Right lobe of liver (tissue), 6 donors: ENCODE results near the gene CERCAM. TPM values are rescaled to one million over a fixed set of nuclear protein-coding genes. Genes with fewer than 3 reads are reported as not detected.

Experiments used
- ATAC-seq, 4 donors: fragments of 200-7000 bp; cut with Tn5 transposase; one replicate each; pipeline ENCODE4 v1.9.1; 2020; ENCODE audit warnings: mild to moderate bottlenecking in 4 of 4, moderate library complexity in 4 of 4
- DNase-seq, 3 donors: peaks; one replicate each; pipeline ENCODE4 v3.0.0-alpha.2; 2020
- H3K27ac ChIP-seq, 3 donors: fragments of 200-600 bp; one replicate each; pipeline ENCODE4 v1.8.0; 2022
- H3K27me3 ChIP-seq, 2 donors: fragments of 200-600 bp; one replicate each; pipeline ENCODE4 v1.8.0; 2022
- H3K36me3 ChIP-seq, 4 donors: fragments of 200-600 bp; sonication (generic) in 1 of 4; one replicate each; pipeline versions ENCODE4 v1.5.1 to v1.8.0; 2017 to 2022; ENCODE audit warnings: control low read depth in 1 of 4
- H3K4me1 ChIP-seq, 4 donors: fragments of 200-600 bp; sonication (generic) in 1 of 4; one replicate each; pipeline versions ENCODE4 v1.5.1 to v1.8.0; 2017 to 2022; ENCODE audit warnings: control low read depth in 1 of 4
- H3K4me3 ChIP-seq, 3 donors: fragments of 200-600 bp; one replicate each; pipeline ENCODE4 v1.8.0; 2022
- H3K9me3 ChIP-seq, 4 donors: fragments of 200-600 bp; sonication (generic) in 1 of 4; one replicate each; pipeline versions ENCODE4 v1.5.1 to v1.8.0; 2017 to 2022; ENCODE audit warnings: control low read depth in 1 of 4
- POLR2A ChIP-seq: fragments of 450-650 bp; IDR thresholded peaks from one replicate; pipeline ENCODE4 v1.6.1; 2017; ENCODE audit warnings: antibody characterized with exemption, mild to moderate bottlenecking
- WGBS: methylation state at CpG from one replicate; pipeline ENCODE4 v1.1.6; 2018; ENCODE audit warnings: low coverage, low lambda C conversion rate; ENCODE audit not compliant: insufficient coverage; ENCODE audit errors: missing lambda C conversion rate; 5-methylcytosine and 5-hydroxymethylcytosine counted together
- intact Hi-C, 2 donors: fragments of 100-400 bp; cut with DNase I; formaldehyde crosslinking; loops; one replicate each; pipeline versions ENCODE4 v1.11.2 to v1.14.1; 2022
- long read RNA-seq: library from polyadenylated mRNA; unstranded; transcript quantifications from one replicate; pipeline ENCODE4 v2.0.0, GENCODE V29; 2019
- total RNA-seq, 6 experiments: library from RNA; depleted of rRNA in 2 of 6; stranded (reverse); fragments of >200 nt in 2 of 6; fragmentation: NEBNext Ultra II Directional in 3 of 6; extraction: Animal tissue kit (Norgen Biotek cat#: 25700) in 3 of 6; gene quantifications; one replicate each; pipeline versions ENCODE4 v1.1.0 to v1.2.4, GENCODE V29; 2016 to 2023
- TF ChIP-seq, protein P1 (sequence below), 4 donors: fragments of 200-600 bp in 3 of 4; fragments of 450-650 bp in 1 of 4; IDR thresholded peaks; one replicate each; pipeline versions ENCODE4 v1.5.1 to v1.8.0; 2016 to 2022; ENCODE audit warnings: antibody characterized with exemption in 4 of 4, mild to moderate bottlenecking in 2 of 4
- donor health status: DM: no; HTN: yes; CAD: no.
- donor health status: DM: no; HTN: no; CAD: no.
- donor health status: DM: no; HTN: no; CAD: no.
- donor health status: DM: no; HTN: yes; CAD: no.
- donor health status: DM: no; HTN: yes; CAD: no.

CERCAM gene, protein sequence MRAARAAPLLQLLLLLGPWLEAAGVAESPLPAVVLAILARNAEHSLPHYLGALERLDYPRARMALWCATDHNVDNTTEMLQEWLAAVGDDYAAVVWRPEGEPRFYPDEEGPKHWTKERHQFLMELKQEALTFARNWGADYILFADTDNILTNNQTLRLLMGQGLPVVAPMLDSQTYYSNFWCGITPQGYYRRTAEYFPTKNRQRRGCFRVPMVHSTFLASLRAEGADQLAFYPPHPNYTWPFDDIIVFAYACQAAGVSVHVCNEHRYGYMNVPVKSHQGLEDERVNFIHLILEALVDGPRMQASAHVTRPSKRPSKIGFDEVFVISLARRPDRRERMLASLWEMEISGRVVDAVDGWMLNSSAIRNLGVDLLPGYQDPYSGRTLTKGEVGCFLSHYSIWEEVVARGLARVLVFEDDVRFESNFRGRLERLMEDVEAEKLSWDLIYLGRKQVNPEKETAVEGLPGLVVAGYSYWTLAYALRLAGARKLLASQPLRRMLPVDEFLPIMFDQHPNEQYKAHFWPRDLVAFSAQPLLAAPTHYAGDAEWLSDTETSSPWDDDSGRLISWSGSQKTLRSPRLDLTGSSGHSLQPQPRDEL
- total RNA-seq: 1 to 10 TPM; 1.3 to 3.1 (median 2.2) TPM
- long read RNA-seq: 0 reads

DNA sequence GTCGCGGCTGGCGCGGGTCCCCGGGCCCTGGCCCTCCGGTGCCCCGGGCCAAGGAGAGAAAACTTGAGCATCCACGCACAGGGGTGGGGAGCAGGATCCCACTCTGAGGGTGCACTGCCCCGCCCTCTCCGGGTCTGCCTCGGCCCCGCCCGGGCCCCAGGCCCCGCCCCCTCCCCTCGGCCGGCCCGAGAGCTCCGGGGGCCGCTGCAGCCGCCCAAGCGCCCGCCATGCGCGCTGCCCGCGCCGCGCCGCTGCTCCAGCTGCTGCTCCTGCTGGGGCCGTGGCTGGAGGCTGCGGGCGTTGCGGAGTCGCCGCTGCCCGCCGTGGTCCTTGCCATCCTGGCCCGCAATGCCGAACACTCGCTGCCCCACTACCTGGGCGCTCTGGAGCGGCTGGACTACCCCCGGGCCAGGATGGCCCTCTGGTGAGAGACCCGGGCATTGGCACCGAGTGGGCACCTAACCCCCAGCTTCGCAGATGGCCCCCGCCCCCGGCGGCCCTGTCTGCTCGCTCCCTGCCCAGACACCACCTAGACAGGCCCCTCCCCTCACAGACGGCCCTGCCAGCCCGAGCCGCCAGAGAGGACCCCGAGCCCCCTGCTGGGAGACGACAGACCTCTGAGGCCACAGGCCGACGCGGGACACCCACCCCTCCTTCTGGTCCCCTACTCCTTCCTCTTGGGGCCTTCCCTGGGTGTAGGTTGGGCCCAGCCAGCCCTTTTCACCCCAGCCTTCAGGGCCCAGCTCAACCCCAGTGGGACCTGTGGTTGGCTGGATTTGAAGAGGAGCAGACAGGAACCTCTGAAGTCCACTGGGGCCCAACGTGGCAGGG is at the start of gene CERCAM:
Gene CERCAM (plus strand): TSS at position 207 of the 831 bp plus-strand sequence. CDS start 21 bp downstream, at position 228.
- H3K4me3 ChIP-seq: peak within 1 kb of the TSS; percentile 77 to 91 (median 77)
- no peaks in the 10 kb centered on the region for H3K27me3 ChIP-seq
- H3K9me3 ChIP-seq: no peaks in the 10 kb centered on the region
- ATAC-seq (peak; percentile 78 to 84 (median 82)), DNase-seq (peak in 1 of 3 donors; percentile 59)
- intact Hi-C loops: no loop called here
- peaks cover 0 to 11% (median 0%) of the 10 kb centered on the region in 4 donors for H3K4me1 ChIP-seq
- 0% methylated on average over 22 of the region's 59 CpGs for WGBS
- TF ChIP-seq, protein P1, sequence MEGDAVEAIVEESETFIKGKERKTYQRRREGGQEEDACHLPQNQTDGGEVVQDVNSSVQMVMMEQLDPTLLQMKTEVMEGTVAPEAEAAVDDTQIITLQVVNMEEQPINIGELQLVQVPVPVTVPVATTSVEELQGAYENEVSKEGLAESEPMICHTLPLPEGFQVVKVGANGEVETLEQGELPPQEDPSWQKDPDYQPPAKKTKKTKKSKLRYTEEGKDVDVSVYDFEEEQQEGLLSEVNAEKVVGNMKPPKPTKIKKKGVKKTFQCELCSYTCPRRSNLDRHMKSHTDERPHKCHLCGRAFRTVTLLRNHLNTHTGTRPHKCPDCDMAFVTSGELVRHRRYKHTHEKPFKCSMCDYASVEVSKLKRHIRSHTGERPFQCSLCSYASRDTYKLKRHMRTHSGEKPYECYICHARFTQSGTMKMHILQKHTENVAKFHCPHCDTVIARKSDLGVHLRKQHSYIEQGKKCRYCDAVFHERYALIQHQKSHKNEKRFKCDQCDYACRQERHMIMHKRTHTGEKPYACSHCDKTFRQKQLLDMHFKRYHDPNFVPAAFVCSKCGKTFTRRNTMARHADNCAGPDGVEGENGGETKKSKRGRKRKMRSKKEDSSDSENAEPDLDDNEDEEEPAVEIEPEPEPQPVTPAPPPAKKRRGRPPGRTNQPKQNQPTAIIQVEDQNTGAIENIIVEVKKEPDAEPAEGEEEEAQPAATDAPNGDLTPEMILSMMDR (IDR thresholded peaks at IDR 0.05): no peak
- no peaks in the 10 kb centered on the region for H3K36me3 ChIP-seq
- peak within 1 kb of the TSS in 1 of 3 donors; percentile 40 for H3K27ac ChIP-seq

DNA sequence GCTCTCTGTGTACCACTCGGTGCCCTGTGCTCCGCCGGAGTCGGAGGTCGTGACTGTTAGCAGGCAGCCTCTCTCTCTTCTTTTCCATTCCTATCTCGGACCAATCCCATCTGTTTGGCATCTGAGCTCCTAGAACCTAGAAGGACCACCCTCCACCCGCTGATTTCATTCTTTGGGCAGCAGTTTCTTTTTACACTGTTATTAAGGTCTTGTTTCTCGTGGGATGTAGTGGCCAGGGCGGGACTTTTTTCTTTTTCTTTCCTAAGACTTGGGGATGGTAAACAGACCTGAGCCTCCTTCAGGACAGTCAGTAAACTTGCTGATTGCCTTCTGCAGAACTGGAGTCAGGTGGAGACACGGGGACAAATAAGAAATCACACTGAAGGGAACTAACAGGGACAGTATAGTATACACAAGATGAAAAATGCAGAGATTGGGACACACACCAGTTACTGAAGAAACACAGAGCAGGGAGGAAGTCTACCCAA is 49.0 kb upstream of the CERCAM start:
- H3K27ac ChIP-seq: peak overlapping the region; percentile 23 to 80 (median 48)
- WGBS: 0% methylated on average over 8 of the region's 10 CpGs
- TF ChIP-seq, protein P1 (IDR thresholded peaks at IDR 0.05): no peak
- TF ChIP-seq POLR2A: no peak

DNA sequence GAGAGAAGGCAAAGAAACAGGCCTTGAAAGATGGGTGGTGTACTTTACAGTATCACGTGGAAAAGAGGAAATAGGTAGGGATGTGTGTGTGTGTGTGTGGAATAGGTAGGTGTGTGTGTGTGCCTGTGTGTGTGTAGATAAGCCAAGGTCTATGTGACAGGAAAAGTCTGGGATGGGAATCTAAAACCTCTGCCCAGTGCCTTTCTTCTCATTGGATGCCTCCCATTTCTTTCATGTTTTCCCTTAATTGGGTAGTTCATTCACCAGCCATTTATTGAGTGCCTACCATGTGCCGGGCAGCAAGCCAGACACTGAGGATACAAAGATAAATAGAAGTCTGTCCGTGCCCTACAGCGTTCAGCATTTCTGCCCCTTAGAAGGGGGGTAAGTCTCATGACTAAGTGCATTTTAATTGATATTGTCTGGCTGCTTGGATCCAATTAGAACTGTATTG is 48.4 kb upstream of the CERCAM start:
- no peaks in the 10 kb centered on the region for H3K36me3 ChIP-seq
- TF ChIP-seq, protein P1 (IDR thresholded peaks at IDR 0.05): no peak
- TF ChIP-seq POLR2A: no peak
- H3K9me3 ChIP-seq: no peaks in the 10 kb centered on the region
- ATAC-seq (no peak), DNase-seq (no peak)
- H3K4me1 ChIP-seq: peaks cover 0 to 13% (median 3%) of the 10 kb centered on the region in 4 donors
- H3K4me3 ChIP-seq: peak overlapping the region; percentile 91 to 100 (median 99)
- intact Hi-C loops: no loop called here
- 26% methylated on average over 4 of the region's 4 CpGs for WGBS
- H3K27me3 ChIP-seq: no peaks in the 10 kb centered on the region
- no peak overlapping the region for H3K27ac ChIP-seq

More for the DNA sequence above, 49.0 kb upstream of the CERCAM start:
- ATAC-seq: no peak
- DNase-seq: no peak
- intact Hi-C loops: no loop called here
- no peaks in the 10 kb centered on the region for H3K36me3 ChIP-seq
- H3K4me3 ChIP-seq: peak overlapping the region; percentile 91 to 100 (median 99)
- no peaks in the 10 kb centered on the region for H3K9me3 ChIP-seq
- H3K4me1 ChIP-seq: peaks cover 0 to 13% (median 3%) of the 10 kb centered on the region in 4 donors
- H3K27me3 ChIP-seq: no peaks in the 10 kb centered on the region

DNA sequence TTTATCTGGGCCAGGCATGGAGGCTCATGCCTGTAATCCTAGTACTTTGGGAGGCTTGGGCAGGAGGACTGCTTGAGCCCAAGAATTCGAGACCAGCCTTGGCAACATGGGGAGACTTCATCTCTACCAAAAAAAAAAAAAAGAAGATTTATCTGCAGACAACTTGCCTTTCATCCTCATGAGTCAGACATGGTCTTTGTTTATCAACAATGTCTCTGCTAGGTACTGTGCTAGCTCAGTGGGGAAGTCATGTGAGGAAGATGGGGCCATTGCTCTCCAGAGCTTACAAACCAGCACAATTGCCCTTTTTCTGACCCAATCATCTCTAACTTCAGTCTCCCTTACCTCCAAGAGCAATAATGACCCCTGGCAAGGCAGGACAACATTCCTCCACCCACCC is 47.9 kb upstream of the CERCAM start:
- TF ChIP-seq, protein P1 (IDR thresholded peaks at IDR 0.05): no peak
- TF ChIP-seq POLR2A: no peak
- no peak for ATAC-seq
- intact Hi-C loops: no loop called here
- Histone ChIP-seq H3K4me3 (no peak overlapping the region), H3K27ac (no peak overlapping the region), H3K9me3 (no peaks in the 10 kb centered on the region), H3K27me3 (no peaks in the 10 kb centered on the region), H3K4me1 (peaks cover 0 to 13% (median 3%) of the 10 kb centered on the region in 4 donors), H3K36me3 (peaks cover 0 to 1% (median 0%) of the 10 kb centered on the region in 4 donors)
- DNase-seq: no peak
- WGBS: no CpG with 5 or more reads among the region's 1 CpG
